Body of pancreas (tissue), 4 donors: Measurements from ENCODE around the gene CDA. TPM values are rescaled to one million over a fixed set of nuclear protein-coding genes. Genes with fewer than 3 reads are reported as not detected.

Experiments used
- ATAC-seq: fragments of 150-250 bp; one replicate; pipeline ENCODE4 v1.9.1; 2016
- DNase-seq, 4 donors: peaks; one replicate each; pipeline ENCODE4 v3.0.0-alpha.2; 2019
- H3K27ac ChIP-seq, 4 donors: fragments of 200-600 bp; sonication (generic); 1 replicate in 3 of 4; 2 replicates in 1 of 4; pipeline versions ENCODE4 v1.5.1 to v1.6.1; 2016 to 2019; ENCODE audit warnings: mild to moderate bottlenecking in 1 of 4, mixed read lengths in 1 of 4, moderate library complexity in 1 of 4
- H3K27me3 ChIP-seq, 2 donors: fragments of 200-600 bp; sonication (generic); one replicate each; pipeline ENCODE4 v1.6.0; 2016; ENCODE audit warnings: mild to moderate bottlenecking in 1 of 2
- H3K36me3 ChIP-seq, 2 donors: fragments of 200-600 bp; sonication (generic); replicated peaks in 1 of 2; 2 replicates each; pipeline ENCODE4 v1.5.1; 2016; ENCODE audit warnings: low read depth in 2 of 2; ENCODE audit not compliant: insufficient read depth in 1 of 2
- H3K4me1 ChIP-seq: fragments of 200-600 bp; sonication (generic); one replicate; pipeline ENCODE4 v1.6.0; 2016
- H3K4me3 ChIP-seq, 2 donors: fragments of 200-600 bp; sonication (generic); 1 replicate in 1 of 2; 2 replicates in 1 of 2; pipeline ENCODE4 v1.5.1; 2016 to 2019
- H3K9me3 ChIP-seq, 3 donors: fragments of 200-600 bp; sonication (generic); 1 replicate in 2 of 3; 2 replicates in 1 of 3; pipeline ENCODE4 v1.5.1; 2016
- CTCF ChIP-seq, 7 experiments: fragments of 450-650 bp in 4 of 7; fragments of 200-600 bp in 3 of 7; sonication (generic) in 3 of 7; IDR thresholded peaks; one replicate each; pipeline ENCODE4 v1.5.1; 2016 to 2019; ENCODE audit warnings: antibody characterized with exemption in 7 of 7
- POLR2A ChIP-seq, 3 donors: fragments of 450-650 bp; IDR thresholded peaks; one replicate each; pipeline ENCODE4 v1.6.1; 2016; ENCODE audit warnings: antibody characterized with exemption in 3 of 3, mild to moderate bottlenecking in 2 of 3
- WGBS, 2 donors: methylation state at CpG; one replicate each; pipeline ENCODE4 v1.1.5; 2017; 5-methylcytosine and 5-hydroxymethylcytosine counted together
- intact Hi-C: fragments of 100-400 bp; cut with DNase I; formaldehyde crosslinking; loops from one replicate; pipeline ENCODE4 v1.15.1; 2023
- total RNA-seq, 2 donors: library from RNA; depleted of rRNA; stranded (reverse); fragments of >200 nt; gene quantifications; one replicate each; pipeline ENCODE4 v1.1.0, GENCODE V29; 2016

CDA gene
- total RNA-seq, 2 donors from 2014 or later = not detected

GRCh38 chr1:20578721-20579395 is 10.0 kb upstream of the CDA start:
- intact Hi-C loops = no loop called here
- no peaks in the 10 kb centered on the region for H3K9me3 ChIP-seq

GRCh38 chr1:20584890-20585289 is 4.0 kb upstream of the CDA start:
- TF ChIP-seq CTCF (IDR thresholded peaks at IDR 0.05) (no peak), POLR2A (IDR thresholded peaks at IDR 0.05) (no peak)
- ATAC-seq (no peak), DNase-seq (no peak)
- H3K27me3 ChIP-seq = peaks cover 0 to 14% of the 10 kb centered on the region in 2 donors
- no peak overlapping the region for H3K4me3 ChIP-seq
- 36 to 37% methylated on average over 2 of the region's 2 CpGs for WGBS, 2 donors
- intact Hi-C loops = no loop called here
- H3K9me3 ChIP-seq = no peaks in the 10 kb centered on the region
- no peaks in the 10 kb centered on the region for H3K4me1 ChIP-seq
- no peak overlapping the region for H3K27ac ChIP-seq
- H3K36me3 ChIP-seq = no peaks in the 10 kb centered on the region

More at GRCh38 chr1:20578721-20579395, 10.0 kb upstream of the CDA start:
- 58 to 68% methylated on average over 13 of the region's 13 CpGs for WGBS, 2 donors
- ATAC-seq (no peak), DNase-seq (no peak)
- no peak overlapping the region for H3K27ac ChIP-seq
- no peak for TF ChIP-seq POLR2A (IDR thresholded peaks at IDR 0.05)
- no peak for TF ChIP-seq CTCF (IDR thresholded peaks at IDR 0.05)
- no peaks in the 10 kb centered on the region for H3K4me1 ChIP-seq
- no peaks in the 10 kb centered on the region for H3K36me3 ChIP-seq
- H3K4me3 ChIP-seq = no peak overlapping the region
- no peaks in the 10 kb centered on the region for H3K27me3 ChIP-seq

GRCh38 chr1:20586953-20587660 is 1.8 kb upstream of the CDA start:
- Histone ChIP-seq H3K4me1 (no peaks in the 10 kb centered on the region), H3K27me3 (peaks cover 0 to 14% of the 10 kb centered on the region in 2 donors), H3K36me3 (no peaks in the 10 kb centered on the region), H3K4me3 (no peak overlapping the region), H3K9me3 (no peaks in the 10 kb centered on the region), H3K27ac (no peak overlapping the region)
- no peak for ATAC-seq
- DNase-seq = no peak
- no peak for TF ChIP-seq CTCF (IDR thresholded peaks at IDR 0.05)
- no peak for TF ChIP-seq POLR2A (IDR thresholded peaks at IDR 0.05)
- WGBS, 2 donors = 54 to 60% methylated on average over 7 to 9 of the region's 10 CpGs
- intact Hi-C loops = no loop called here

GRCh38 chr1:20587661-20588053 is 1.2 kb upstream of the CDA start:
- TF ChIP-seq POLR2A (IDR thresholded peaks at IDR 0.05) (no peak), CTCF (IDR thresholded peaks at IDR 0.05) (no peak)
- H3K27ac ChIP-seq = no peak overlapping the region
- no peaks in the 10 kb centered on the region for H3K9me3 ChIP-seq
- H3K4me3 ChIP-seq = no peak overlapping the region
- 44 to 69% methylated on average over 2 of the region's 2 CpGs for WGBS, 2 donors
- H3K27me3 ChIP-seq = peaks cover 0 to 14% of the 10 kb centered on the region in 2 donors
- DNase-seq = peak in 2 of 4 donors; percentile 9 to 23
- no peaks in the 10 kb centered on the region for H3K4me1 ChIP-seq
- peak; percentile 12 for ATAC-seq
- no peaks in the 10 kb centered on the region for H3K36me3 ChIP-seq
- intact Hi-C loops = no loop called here
